Measurements from ENCODE around the gene NT5C1A. TPM values are rescaled to one million over a fixed set of nuclear protein-coding genes. Genes with fewer than 3 reads are reported as not detected.
A peak's percentile ranks its signal among the peaks of the same experiment; 100 is the strongest.

The NT5C1A gene
- polyA plus RNA-seq, 1 donor from 2014 or later: not detected

- Histone ChIP-seq H3K4me3 (ENCODE audit: low read length) (peak overlapping the region; percentile 20), H3K4me2 (ENCODE audit: low read length) (no peak overlapping the region), H3K9me2 (ENCODE audit: insufficient read depth, low read length) (no peaks in the 10 kb centered on the region), H4K20me1 (ENCODE audit: insufficient read depth) (no peaks in the 10 kb centered on the region), H3F3A (ENCODE audit: insufficient read depth, low read length, poor library complexity, severe bottlenecking) (no peaks in the 10 kb centered on the region), H3K36me3 (ENCODE audit: insufficient read depth, low read length) (peaks cover 14% of the 10 kb centered on the region), H3K79me2 (replicated peaks; ENCODE audit: insufficient read depth, low read length) (no peaks in the 10 kb centered on the region), H3K9ac (ENCODE audit: low read length) (no peak overlapping the region), H3K27me3 (ENCODE audit: insufficient read depth, low read depth, low read length) (peaks cover 34% of the 10 kb centered on the region), H2AFZ (ENCODE audit: low read depth, low read length) (no peak overlapping the region), H3K9me3 (ENCODE audit: low read length) (no peaks in the 10 kb centered on the region), H3K27ac (ENCODE audit: low read length) (no peak overlapping the region)
- TF ChIP-seq TAF1 (IDR thresholded peaks at IDR 0.05; ENCODE audit: low read depth): no peak
- no peak for TF ChIP-seq EZH2 (IDR thresholded peaks at IDR 0.05; ENCODE audit: borderline replicate concordance, insufficient read depth, low read length, poor library complexity, severe bottlenecking)
- TF ChIP-seq REST (IDR thresholded peaks at IDR 0.05; ENCODE audit: borderline replicate concordance): no peak
- TF ChIP-seq CTCF (IDR thresholded peaks at IDR 0.05; ENCODE audit: poor library complexity, severe bottlenecking): no peak
- TF ChIP-seq SMC3 (conservative IDR thresholded peaks at IDR 0.05; ENCODE audit: poor library complexity): no peak
- no peak for TF ChIP-seq MXI1 (conservative IDR thresholded peaks at IDR 0.05; ENCODE audit: poor library complexity, severe bottlenecking)
- no peak for TF ChIP-seq RAD21 (conservative IDR thresholded peaks at IDR 0.05)
- TF ChIP-seq POLR2AphosphoS5 (IDR thresholded peaks at IDR 0.05): no peak
- no peak for TF ChIP-seq EP300 (conservative IDR thresholded peaks at IDR 0.05; ENCODE audit: poor library complexity, severe bottlenecking)
Observed at GRCh38 chr1:39681294-39681693, 9.4 kb upstream of the NT5C1A start.

- Histone ChIP-seq H3K4me2 (ENCODE audit: low read length) (no peak overlapping the region), H3K9me3 (ENCODE audit: low read length) (no peaks in the 10 kb centered on the region), H3F3A (ENCODE audit: insufficient read depth, low read length, poor library complexity, severe bottlenecking) (no peaks in the 10 kb centered on the region), H3K9me2 (ENCODE audit: insufficient read depth, low read length) (no peaks in the 10 kb centered on the region), H3K79me2 (replicated peaks; ENCODE audit: insufficient read depth, low read length) (no peaks in the 10 kb centered on the region), H3K9ac (ENCODE audit: low read length) (no peak overlapping the region), H3K27ac (ENCODE audit: low read length) (no peak overlapping the region), H4K20me1 (ENCODE audit: insufficient read depth) (no peaks in the 10 kb centered on the region), H2AFZ (ENCODE audit: low read depth, low read length) (no peak overlapping the region), H3K27me3 (ENCODE audit: insufficient read depth, low read depth, low read length) (peaks cover 34% of the 10 kb centered on the region), H3K4me3 (ENCODE audit: low read length) (peak overlapping the region; percentile 20), H3K36me3 (ENCODE audit: insufficient read depth, low read length) (peaks cover 14% of the 10 kb centered on the region)
- TF ChIP-seq EZH2 (IDR thresholded peaks at IDR 0.05; ENCODE audit: borderline replicate concordance, insufficient read depth, low read length, poor library complexity, severe bottlenecking) (no peak), POLR2AphosphoS5 (IDR thresholded peaks at IDR 0.05) (no peak), TAF1 (IDR thresholded peaks at IDR 0.05; ENCODE audit: low read depth) (no peak), EP300 (conservative IDR thresholded peaks at IDR 0.05; ENCODE audit: poor library complexity, severe bottlenecking) (no peak), MXI1 (conservative IDR thresholded peaks at IDR 0.05; ENCODE audit: poor library complexity, severe bottlenecking) (no peak), SMC3 (conservative IDR thresholded peaks at IDR 0.05; ENCODE audit: poor library complexity) (no peak), RAD21 (conservative IDR thresholded peaks at IDR 0.05) (no peak), CTCF (IDR thresholded peaks at IDR 0.05; ENCODE audit: poor library complexity, severe bottlenecking) (no peak), REST (IDR thresholded peaks at IDR 0.05; ENCODE audit: borderline replicate concordance) (no peak)
Observed at GRCh38 chr1:39680751-39681150, 8.8 kb upstream of the NT5C1A start.
